Endodermal cell (in vitro differentiated cells): ENCODE measurements around the gene ELP2. TPM values are rescaled to one million over a fixed set of nuclear protein-coding genes. Genes with fewer than 3 reads are reported as not detected.

Experiments
- DNase-seq: peaks from one replicate; pipeline ENCODE4 v3.0.0-alpha.2; 2017
- H3K27ac ChIP-seq: 2 replicates; pipeline ENCODE4 v1.5.1; 2013; ENCODE audit warnings: mild to moderate bottlenecking, low read depth, low read length, moderate library complexity
- H3K27me3 ChIP-seq: 2 replicates; pipeline ENCODE4 v1.6.1; 2013; ENCODE audit warnings: mild to moderate bottlenecking, low read length, moderate library complexity; ENCODE audit not compliant: insufficient read depth, control insufficient read depth, poor library complexity, severe bottlenecking
- H3K36me3 ChIP-seq: 2 replicates; pipeline ENCODE4 v1.7.0; 2013; ENCODE audit warnings: mild to moderate bottlenecking, low read length, moderate library complexity; ENCODE audit not compliant: control insufficient read depth, insufficient read depth
- H3K4me1 ChIP-seq: one replicate; pipeline ENCODE4 v1.7.0; 2013; ENCODE audit warnings: low read length; ENCODE audit not compliant: control insufficient read depth, insufficient read depth
- H3K4me3 ChIP-seq: 2 replicates; pipeline ENCODE4 v1.5.1; 2013; ENCODE audit warnings: mild to moderate bottlenecking, low read length, moderate library complexity
- H3K9ac ChIP-seq: 2 replicates; pipeline ENCODE4 v1.6.1; 2013; ENCODE audit warnings: mild to moderate bottlenecking, low read length, moderate library complexity; ENCODE audit not compliant: poor library complexity, severe bottlenecking; ENCODE audit errors: extremely low read depth
- H3K9me3 ChIP-seq: 2 replicates; pipeline ENCODE4 v1.6.1; 2013; ENCODE audit warnings: mild to moderate bottlenecking, low read length, moderate library complexity; ENCODE audit not compliant: control insufficient read depth
- H3K27ac Mint-ChIP-seq: 2 replicates; pipeline ENCODE4 v1.8.0; 2020; ENCODE audit warnings: mixed read lengths
- H3K27me3 Mint-ChIP-seq: 2 replicates; pipeline ENCODE4 v1.8.0; 2021; ENCODE audit warnings: mild to moderate bottlenecking, mixed read lengths; ENCODE audit not compliant: insufficient read depth
- H3K36me3 Mint-ChIP-seq: 2 replicates; pipeline ENCODE4 v1.8.0; 2020; ENCODE audit warnings: low read depth, mixed read lengths
- H3K4me1 Mint-ChIP-seq: 2 replicates; pipeline ENCODE4 v1.8.0; 2020; ENCODE audit warnings: mixed read lengths
- H3K4me3 Mint-ChIP-seq: 2 replicates; pipeline ENCODE4 v1.8.0; 2020; ENCODE audit warnings: mild to moderate bottlenecking, moderate library complexity, mixed read lengths
- H3K9me3 Mint-ChIP-seq: 2 replicates; pipeline ENCODE4 v1.8.0; 2020; ENCODE audit warnings: mild to moderate bottlenecking, mixed read lengths
- CTCF ChIP-seq: fragments of 200-600 bp; sonication (generic); conservative IDR thresholded peaks from 2 replicates; pipeline ENCODE4 v1.5.0; 2021; ENCODE audit warnings: antibody characterized with exemption, mild to moderate bottlenecking
- WGBS, 2 experiments: methylation state at CpG; one replicate each; pipeline versions ENCODE4 v1.1.5 to v1.1.7; 2013; ENCODE audit warnings: missing lambda C conversion rate in 2 of 2, mixed read lengths in 1 of 2; ENCODE audit not compliant: insufficient coverage in 1 of 2, insufficient read length in 1 of 2; 5-methylcytosine and 5-hydroxymethylcytosine counted together
- total RNA-seq, 2 donors: library from RNA; stranded (reverse); fragmentation: NEBNext Ultra II Directional in 1 of 2; extraction: Animal tissue kit (Norgen Biotek cat#: 25700) in 1 of 2; gene quantifications; 2 replicates in 1 of 2; 3 replicates in 1 of 2; pipeline ENCODE4 v1.2.1, GENCODE V29; 2021

Gene ELP2
- total RNA-seq, 2 donors from 2014 or later: 125 to 129 TPM

- Histone ChIP-seq H3K9ac (no peak overlapping the region), H3K27ac (no peak overlapping the region), H3K4me3 (no peak overlapping the region), H3K36me3 (peaks cover 22% of the 10 kb centered on the region), H3K4me1 (no peaks in the 10 kb centered on the region), H3K27me3 (no peaks in the 10 kb centered on the region), H3K9me3 (peaks cover 11% of the 10 kb centered on the region)
- TF ChIP-seq CTCF: no peak
- peaks cover 6% of the 10 kb centered on the region for H3K36me3 Mint-ChIP-seq
- H3K27ac Mint-ChIP-seq: no peak overlapping the region
- no peak overlapping the region for H3K4me3 Mint-ChIP-seq
- 77 to 85% methylated on average over 2 of the region's 2 CpGs for WGBS, 2 experiments
- H3K27me3 Mint-ChIP-seq: peaks cover 2% of the 10 kb centered on the region
- peaks cover 16% of the 10 kb centered on the region for H3K9me3 Mint-ChIP-seq
- DNase-seq: no peak
- H3K4me1 Mint-ChIP-seq: no peaks in the 10 kb centered on the region
Observed at GRCh38 chr18:36104749-36105148, 24.9 kb upstream of the ELP2 start.

- Mint-ChIP-seq H3K27me3 (no peaks in the 10 kb centered on the region), H3K4me3 (no peak overlapping the region), H3K36me3 (peaks cover 28% of the 10 kb centered on the region), H3K4me1 (no peaks in the 10 kb centered on the region), H3K9me3 (peaks cover 3% of the 10 kb centered on the region), H3K27ac (no peak overlapping the region)
- Histone ChIP-seq H3K4me1 (no peaks in the 10 kb centered on the region), H3K27me3 (no peaks in the 10 kb centered on the region), H3K27ac (no peak overlapping the region), H3K36me3 (peaks cover 49% of the 10 kb centered on the region), H3K9me3 (peaks cover under 1% of the 10 kb centered on the region), H3K4me3 (no peak overlapping the region), H3K9ac (no peak overlapping the region)
- no peak for TF ChIP-seq CTCF
- DNase-seq: no peak
Observed at GRCh38 chr18:36107477-36107876, 22.2 kb upstream of the ELP2 start.

GRCh38 chr18:36108196-36108595 is 21.5 kb upstream of the ELP2 start:
- no peak for TF ChIP-seq CTCF
- no peak overlapping the region for H3K4me3 ChIP-seq
- Mint-ChIP-seq H3K9me3 (peaks cover 3% of the 10 kb centered on the region), H3K27ac (no peak overlapping the region), H3K27me3 (no peaks in the 10 kb centered on the region), H3K4me1 (no peaks in the 10 kb centered on the region), H3K36me3 (peaks cover 35% of the 10 kb centered on the region), H3K4me3 (no peak overlapping the region)
- H3K4me1 ChIP-seq: no peaks in the 10 kb centered on the region
- H3K9me3 ChIP-seq: no peaks in the 10 kb centered on the region
- 7% methylated on average over 1 of the region's 2 CpGs; no CpG with 5 or more reads in 1 of the 2 experiments for WGBS, 2 experiments
- H3K36me3 ChIP-seq: peaks cover 56% of the 10 kb centered on the region
- no peaks in the 10 kb centered on the region for H3K27me3 ChIP-seq
- no peak for DNase-seq
- H3K27ac ChIP-seq: no peak overlapping the region
- H3K9ac ChIP-seq: no peak overlapping the region
